Measurements from ENCODE around the gene SNTB2. TPM values are rescaled to one million over a fixed set of nuclear protein-coding genes. Genes with fewer than 3 reads are reported as not detected.
A peak's percentile ranks its signal among the peaks of the same experiment; 100 is the strongest.

SNTB2 gene
- total and polyA plus RNA-seq, 9 of the 15 experiments (the other 6 are each of a cell fraction or from before 2014, with no cell fraction given) = 1.2 to 13.7 (median 5.7) TPM

GRCh38 chr16:69267633-69268032, 80.7 kb downstream of the SNTB2 start (continued):
- TF ChIP-seq ZMIZ1 (IDR thresholded peaks at IDR 0.05; ENCODE audit: low read depth in 2 of 2, low read length in 2 of 2) = 0 out of 4 replicates have a peak, but pooled peaks of 1 of the 2 experiments have one; percentile 38
- no peak for TF ChIP-seq ZNF23 (CRISPR knock-in tag; IDR thresholded peaks at IDR 0.05)
- peak; percentile 54; the same call in 1 of the 2 replicates for TF ChIP-seq MAFF (IDR thresholded peaks at IDR 0.05; ENCODE audit: low read length)
- peak in 1 of 2 experiments; percentile 71; a peak in 1 of 4 replicates for TF ChIP-seq HDAC1 (IDR thresholded peaks at IDR 0.05)
- TF ChIP-seq CHAMP1 (IDR thresholded peaks at IDR 0.05) = peak; percentile 23; the same call in 1 of the 2 replicates
- TF ChIP-seq BHLHE40 (IDR thresholded peaks at IDR 0.05; ENCODE audit: low read length) = peak; percentile 86
- TF ChIP-seq MBD2 (IDR thresholded peaks at IDR 0.05; ENCODE audit: borderline replicate concordance, low read depth) = 0 out of 2 replicates have a peak, but pooled peaks have one; percentile 18
- no peak for TF ChIP-seq THRB (CRISPR knock-in tag; conservative IDR thresholded peaks at IDR 0.05)
- TF ChIP-seq MEF2A (IDR thresholded peaks at IDR 0.05; ENCODE audit: control insufficient read depth, low read depth, low read length) = no peak
- TF ChIP-seq HDAC2 (IDR thresholded peaks at IDR 0.05) = peak; percentile 49; the same call in 1 of the 2 replicates
- TF ChIP-seq MNT (conservative IDR thresholded peaks at IDR 0.05) = peak; percentile 71 to 88
- TF ChIP-seq RBM25 (IDR thresholded peaks at IDR 0.05; ENCODE audit: low read depth, low read length, severe bottlenecking) = no peak
- TF ChIP-seq TEAD4 (IDR thresholded peaks at IDR 0.05; ENCODE audit: low read length) = peak; percentile 85
- TF ChIP-seq TEAD4 (CRISPR knock-in tag; IDR thresholded peaks at IDR 0.05; ENCODE audit: borderline replicate concordance) = no peak
- TF ChIP-seq HNRNPL (IDR thresholded peaks at IDR 0.05; ENCODE audit: low read depth, low read length) = no peak

All from K562 (cell line).